Measurements from ENCODE around the gene IL6R.

DNA sequence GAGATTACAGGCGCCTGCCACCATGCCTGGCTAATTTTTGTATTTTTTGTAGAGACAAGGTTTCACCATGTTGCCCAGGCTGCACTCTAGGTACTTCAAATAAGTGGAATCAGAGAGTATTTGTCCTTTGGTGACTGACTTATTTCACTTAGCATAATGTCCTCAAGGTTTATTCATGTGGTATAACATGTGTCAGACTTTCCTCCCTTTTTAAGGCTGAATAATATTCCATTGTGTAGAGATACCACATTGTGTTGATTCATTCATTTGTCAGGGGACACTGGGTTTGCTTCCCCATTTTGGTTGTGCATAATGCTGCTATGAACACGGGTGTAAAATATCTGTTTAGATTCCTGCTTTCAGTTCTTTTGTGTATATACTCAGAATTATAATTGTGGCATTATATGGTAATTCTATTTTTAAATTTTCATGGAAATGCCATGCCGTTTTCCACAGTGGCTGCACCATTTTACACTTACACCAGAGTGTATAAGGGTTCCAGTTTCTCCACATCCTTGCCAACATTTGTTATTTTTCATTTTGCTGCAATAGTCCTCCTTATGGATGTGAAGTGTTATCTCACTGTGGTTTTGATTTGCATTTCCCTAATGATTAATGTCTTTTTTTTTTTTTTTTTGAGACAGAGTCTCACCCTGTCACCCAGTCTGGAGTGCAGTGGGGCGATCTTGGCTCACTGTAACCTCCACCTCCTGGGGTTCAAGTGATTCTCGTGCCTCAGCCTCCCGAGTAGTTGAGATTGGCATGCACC, 35.1 kb downstream of the IL6R start:
- TF ChIP-seq, protein P1, sequence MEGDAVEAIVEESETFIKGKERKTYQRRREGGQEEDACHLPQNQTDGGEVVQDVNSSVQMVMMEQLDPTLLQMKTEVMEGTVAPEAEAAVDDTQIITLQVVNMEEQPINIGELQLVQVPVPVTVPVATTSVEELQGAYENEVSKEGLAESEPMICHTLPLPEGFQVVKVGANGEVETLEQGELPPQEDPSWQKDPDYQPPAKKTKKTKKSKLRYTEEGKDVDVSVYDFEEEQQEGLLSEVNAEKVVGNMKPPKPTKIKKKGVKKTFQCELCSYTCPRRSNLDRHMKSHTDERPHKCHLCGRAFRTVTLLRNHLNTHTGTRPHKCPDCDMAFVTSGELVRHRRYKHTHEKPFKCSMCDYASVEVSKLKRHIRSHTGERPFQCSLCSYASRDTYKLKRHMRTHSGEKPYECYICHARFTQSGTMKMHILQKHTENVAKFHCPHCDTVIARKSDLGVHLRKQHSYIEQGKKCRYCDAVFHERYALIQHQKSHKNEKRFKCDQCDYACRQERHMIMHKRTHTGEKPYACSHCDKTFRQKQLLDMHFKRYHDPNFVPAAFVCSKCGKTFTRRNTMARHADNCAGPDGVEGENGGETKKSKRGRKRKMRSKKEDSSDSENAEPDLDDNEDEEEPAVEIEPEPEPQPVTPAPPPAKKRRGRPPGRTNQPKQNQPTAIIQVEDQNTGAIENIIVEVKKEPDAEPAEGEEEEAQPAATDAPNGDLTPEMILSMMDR (IDR thresholded peaks at IDR 0.05) = no peak
- TF ChIP-seq POLR2A (IDR thresholded peaks at IDR 0.05) = no peak
